Activated naive CD4-positive, alpha-beta T cell treated with anti-CD3 and anti-CD28 coated beads, Interleukin-2, amount 50 U/mL, for 72 hours (primary cell): ENCODE data around the gene DDX28. TPM values are rescaled to one million over a fixed set of nuclear protein-coding genes. Genes with fewer than 3 reads are reported as not detected.
"Not testable (repeated sequence)": the region's sequence is repeated elsewhere in the genome, so short reads cannot be mapped to it uniquely, and the experiment has no call there.

Experiments
- ATAC-seq, 2 donors: fragments of 150-1000 bp; cut with Tn5 transposase; 2 replicates each; pipeline ENCODE4 v1.10.0; 2021; ENCODE audit warnings: mild to moderate bottlenecking in 2 of 2, moderate library complexity in 2 of 2
- DNase-seq, 2 donors: peaks; one replicate each; pipeline ENCODE4 v3.0.0; 2021 to 2022; ENCODE audit warnings: low spot score in 2 of 2
- H3K27ac Mint-ChIP-seq, 2 donors: one replicate each; pipeline ENCODE4 v1.8.0; 2022; ENCODE audit warnings: mild to moderate bottlenecking in 2 of 2, mixed read lengths in 2 of 2
- H3K36me3 Mint-ChIP-seq, 2 donors: one replicate each; pipeline ENCODE4 v1.8.0; 2022; ENCODE audit warnings: mixed read lengths in 2 of 2
- H3K9me3 Mint-ChIP-seq, 2 donors: one replicate each; pipeline ENCODE4 v1.8.0; 2022; ENCODE audit warnings: mixed read lengths in 2 of 2
- total RNA-seq, 2 donors: library from RNA; stranded (reverse); gene quantifications; one replicate each; pipeline ENCODE4 v1.2.3, GENCODE V29; 2022

The DDX28 gene
- total RNA-seq, 2 donors from 2014 or later: 7.7 to 15.6 TPM

- H3K27ac Mint-ChIP-seq: no peak overlapping the region
- no peaks in the 10 kb centered on the region for H3K9me3 Mint-ChIP-seq
- DNase-seq (no peak), ATAC-seq (no peak)
- no peaks in the 10 kb centered on the region for H3K36me3 Mint-ChIP-seq
These were observed 13.8 kb downstream of the DDX28 start for GRCh38 chr16:68009157-68009735.

GRCh38 chr16:68005786-68006286 is 17.2 kb downstream of the DDX28 start:
- DNase-seq (no peak), ATAC-seq (peak in 1 of 2 donors; percentile 89)
- Mint-ChIP-seq H3K9me3 (no peaks in the 10 kb centered on the region), H3K36me3 (no peaks in the 10 kb centered on the region), H3K27ac (peak overlapping the region; percentile 84 to 88)

- peak overlapping the region; percentile 36 to 88 for H3K27ac Mint-ChIP-seq
- no peak for DNase-seq
- ATAC-seq: no peak
These were observed 17.8 kb downstream of the DDX28 start for GRCh38 chr16:68005211-68005610.

GRCh38 chr16:68003031-68003430 is 20.0 kb downstream of the DDX28 start:
- no peak for ATAC-seq
- no peak for DNase-seq
- H3K36me3 Mint-ChIP-seq: peaks cover 4 to 7% of the 10 kb centered on the region in 2 donors
- H3K9me3 Mint-ChIP-seq: peaks cover 3 to 4% of the 10 kb centered on the region in 2 donors
- H3K27ac Mint-ChIP-seq: no peak overlapping the region

More at GRCh38 chr16:68005211-68005610, 17.8 kb downstream of the DDX28 start:
- H3K36me3 Mint-ChIP-seq: no peaks in the 10 kb centered on the region
- peaks cover 0 to 4% of the 10 kb centered on the region in 2 donors for H3K9me3 Mint-ChIP-seq

- DNase-seq (no peak), ATAC-seq (no peak)
- Mint-ChIP-seq H3K9me3 (peaks cover 3 to 4% of the 10 kb centered on the region in 2 donors), H3K36me3 (peaks cover 4 to 7% of the 10 kb centered on the region in 2 donors), H3K27ac (peak overlapping the region in 1 of 2 donors; percentile 84)
These were observed 22.6 kb downstream of the DDX28 start for GRCh38 chr16:68000450-68000849.

GRCh38 chr16:67999985-68000384 is 23.0 kb downstream of the DDX28 start:
- no peak for DNase-seq
- ATAC-seq: peak; percentile 12 to 38
- Mint-ChIP-seq H3K27ac (peak overlapping the region; percentile 84 to 92), H3K36me3 (peaks cover 4 to 7% of the 10 kb centered on the region in 2 donors), H3K9me3 (peaks cover 3 to 4% of the 10 kb centered on the region in 2 donors)

GRCh38 chr16:67998779-67999688 is 24.0 kb downstream of the DDX28 start, which contains the start of gene DPEP2:
Gene DPEP2, minus strand, starts transcription at chr16:67999484. Its CDS starts 6,272 bp downstream, at chr16:67993212.
- DNase-seq: peak; percentile 53 to 67
- peak; percentile 85 to 86 for ATAC-seq
- peak within 1 kb of the TSS; percentile 84 to 92 for H3K27ac Mint-ChIP-seq
- H3K9me3 Mint-ChIP-seq, H3K36me3 Mint-ChIP-seq: not testable (repeated sequence)

- not testable (repeated sequence) for H3K9me3 Mint-ChIP-seq, H3K36me3 Mint-ChIP-seq, DNase-seq, ATAC-seq
- peak overlapping the region in 1 of 2 donors; percentile 84 for H3K27ac Mint-ChIP-seq
These were observed 24.7 kb downstream of the DDX28 start for GRCh38 chr16:67998231-67998778.

GRCh38 chr16:67996666-67997065 is 26.4 kb downstream of the DDX28 start:
- H3K9me3 Mint-ChIP-seq: peaks cover 3 to 4% of the 10 kb centered on the region in 2 donors
- no peak overlapping the region for H3K27ac Mint-ChIP-seq
- ATAC-seq: no peak
- peaks cover 4 to 7% of the 10 kb centered on the region in 2 donors for H3K36me3 Mint-ChIP-seq
- DNase-seq: no peak

GRCh38 chr16:67995423-67995822 is 27.6 kb downstream of the DDX28 start:
- no peak for DNase-seq
- peaks cover 4 to 7% of the 10 kb centered on the region in 2 donors for H3K36me3 Mint-ChIP-seq

GRCh38 chr16:67994040-67994408 is 29.0 kb downstream of the DDX28 start:
- peak; percentile 10 to 25 for ATAC-seq
- not testable (repeated sequence) for H3K9me3 Mint-ChIP-seq, H3K36me3 Mint-ChIP-seq, DNase-seq
- peak overlapping the region; percentile 95 to 97 for H3K27ac Mint-ChIP-seq

More at GRCh38 chr16:67995423-67995822, 27.6 kb downstream of the DDX28 start:
- Mint-ChIP-seq H3K27ac (peak overlapping the region in 1 of 2 donors; percentile 95), H3K9me3 (peaks cover 2 to 3% of the 10 kb centered on the region in 2 donors)
- ATAC-seq: no peak

- peak; percentile 90 to 92 for DNase-seq
- Mint-ChIP-seq H3K9me3 (no peaks in the 10 kb centered on the region), H3K27ac (peak overlapping the region; percentile 95 to 97), H3K36me3 (no peaks in the 10 kb centered on the region)
- ATAC-seq: peak; percentile 92 to 93
These were observed 29.6 kb downstream of the DDX28 start for GRCh38 chr16:67993207-67994039.

- ATAC-seq: no peak
- peak in 1 of 2 donors; percentile 63 for DNase-seq
- H3K36me3 Mint-ChIP-seq: no peaks in the 10 kb centered on the region
- no peaks in the 10 kb centered on the region for H3K9me3 Mint-ChIP-seq
- peak overlapping the region in 1 of 2 donors; percentile 95 for H3K27ac Mint-ChIP-seq
These were observed 30.3 kb downstream of the DDX28 start for GRCh38 chr16:67992661-67993206.

- DNase-seq (no peak), ATAC-seq (no peak)
- Mint-ChIP-seq H3K27ac (peak overlapping the region; percentile 1 to 84), H3K9me3 (no peaks in the 10 kb centered on the region), H3K36me3 (no peaks in the 10 kb centered on the region)
These were observed 33.0 kb downstream of the DDX28 start for GRCh38 chr16:67990018-67990386.

- ATAC-seq (no peak), DNase-seq (no peak)
- Mint-ChIP-seq H3K36me3 (no peaks in the 10 kb centered on the region), H3K9me3 (no peaks in the 10 kb centered on the region), H3K27ac (peak overlapping the region in 1 of 2 donors; percentile 1)
These were observed 33.6 kb downstream of the DDX28 start for GRCh38 chr16:67989322-67990017.
